Upper lobe of right lung (tissue), 1 donor: ENCODE results near the gene MCC. TPM values are rescaled to one million over a fixed set of nuclear protein-coding genes. Genes with fewer than 3 reads are reported as not detected.

Source experiments
- ATAC-seq: fragments of 200-7000 bp; cut with Tn5 transposase; one replicate; pipeline ENCODE4 v1.9.1; 2020; ENCODE audit warnings: mild to moderate bottlenecking, moderate library complexity
- DNase-seq: peaks from one replicate; pipeline ENCODE4 v3.0.0-alpha.2; 2020
- H3K27ac ChIP-seq: fragments of 200-600 bp; one replicate; pipeline ENCODE4 v1.8.0; 2022
- H3K27me3 ChIP-seq: fragments of 200-600 bp; one replicate; pipeline ENCODE4 v1.8.0; 2022; ENCODE audit warnings: mild to moderate bottlenecking
- H3K36me3 ChIP-seq: fragments of 200-600 bp; one replicate; pipeline ENCODE4 v1.8.0; 2022
- H3K4me1 ChIP-seq: fragments of 200-600 bp; one replicate; pipeline ENCODE4 v1.8.0; 2022
- H3K4me3 ChIP-seq: fragments of 200-600 bp; one replicate; pipeline ENCODE4 v1.8.0; 2022; ENCODE audit warnings: mild to moderate bottlenecking
- H3K9me3 ChIP-seq: fragments of 200-600 bp; one replicate; pipeline ENCODE4 v1.8.0; 2022
- CTCF ChIP-seq: fragments of 200-600 bp; IDR thresholded peaks from one replicate; pipeline ENCODE4 v1.8.0; 2022; ENCODE audit warnings: antibody characterized with exemption
- intact Hi-C: fragments of 100-400 bp; cut with DNase I; formaldehyde crosslinking; loops from one replicate; pipeline ENCODE4 v1.11.0; 2022
- total RNA-seq: library from RNA; stranded (reverse); fragmentation: NEBNext Ultra II Directional; extraction: Animal tissue kit (Norgen Biotek cat#: 25700); gene quantifications from one replicate; pipeline ENCODE4 v1.2.1, GENCODE V29; 2021
- donor health status: DM: no; HTN: yes; CAD: no; lungs with severe emphysema.

Gene MCC
- total RNA-seq, 1 donor from 2014 or later: 18.6 TPM

- no peaks in the 10 kb centered on the region for H3K36me3 ChIP-seq
- H3K9me3 ChIP-seq: no peaks in the 10 kb centered on the region
- DNase-seq: no peak
- intact Hi-C loops: no loop called here
- no peak for TF ChIP-seq CTCF
- H3K4me1 ChIP-seq: no peaks in the 10 kb centered on the region
- ATAC-seq: no peak
- no peaks in the 10 kb centered on the region for H3K27me3 ChIP-seq
- H3K27ac ChIP-seq: no peak overlapping the region
- no peak overlapping the region for H3K4me3 ChIP-seq
These were observed 315.9 kb downstream of the MCC start for GRCh38 chr5:113172231-113172826.

- Histone ChIP-seq H3K4me1 (no peaks in the 10 kb centered on the region), H3K4me3 (no peak overlapping the region), H3K27ac (no peak overlapping the region), H3K9me3 (no peaks in the 10 kb centered on the region), H3K27me3 (no peaks in the 10 kb centered on the region), H3K36me3 (no peaks in the 10 kb centered on the region)
- no peak for TF ChIP-seq CTCF
- no peak for DNase-seq
- no peak for ATAC-seq
- intact Hi-C loops: no loop called here
These were observed 316.7 kb downstream of the MCC start for GRCh38 chr5:113171520-113171919.

GRCh38 chr5:113170707-113171106 lies 317.5 kb downstream of the MCC start:
- H3K4me1 ChIP-seq: no peaks in the 10 kb centered on the region
- intact Hi-C loops: no loop called here
- no peak for DNase-seq
- no peaks in the 10 kb centered on the region for H3K27me3 ChIP-seq
- no peaks in the 10 kb centered on the region for H3K9me3 ChIP-seq
- H3K27ac ChIP-seq: no peak overlapping the region
- no peaks in the 10 kb centered on the region for H3K36me3 ChIP-seq
- no peak for TF ChIP-seq CTCF
- H3K4me3 ChIP-seq: no peak overlapping the region
- no peak for ATAC-seq

GRCh38 chr5:113169720-113170119 lies 318.5 kb downstream of the MCC start:
- Histone ChIP-seq H3K27me3 (no peaks in the 10 kb centered on the region), H3K36me3 (no peaks in the 10 kb centered on the region), H3K9me3 (no peaks in the 10 kb centered on the region), H3K4me1 (no peaks in the 10 kb centered on the region), H3K27ac (no peak overlapping the region), H3K4me3 (no peak overlapping the region)
- DNase-seq: no peak
- TF ChIP-seq CTCF: no peak
- peak; percentile 47 for ATAC-seq
- intact Hi-C loops: no loop called here

- intact Hi-C loops: no loop called here
- no peak for TF ChIP-seq CTCF
- Histone ChIP-seq H3K4me1 (no peaks in the 10 kb centered on the region), H3K27ac (no peak overlapping the region), H3K36me3 (no peaks in the 10 kb centered on the region), H3K27me3 (no peaks in the 10 kb centered on the region), H3K4me3 (no peak overlapping the region), H3K9me3 (no peaks in the 10 kb centered on the region)
- DNase-seq: no peak
- no peak for ATAC-seq
These were observed 320.3 kb downstream of the MCC start for GRCh38 chr5:113167985-113168384.

GRCh38 chr5:113166852-113167366 lies 321.3 kb downstream of the MCC start:
- no peaks in the 10 kb centered on the region for H3K36me3 ChIP-seq
- H3K4me3 ChIP-seq: no peak overlapping the region
- H3K9me3 ChIP-seq: no peaks in the 10 kb centered on the region
- ATAC-seq (no peak), DNase-seq (no peak)
- intact Hi-C loops: no loop called here
- TF ChIP-seq CTCF: no peak
- no peaks in the 10 kb centered on the region for H3K4me1 ChIP-seq
- no peaks in the 10 kb centered on the region for H3K27me3 ChIP-seq
- H3K27ac ChIP-seq: no peak overlapping the region
